Activated CD4-positive, alpha-beta T cell treated with anti-CD3 and anti-CD28 coated beads for 4 hours (primary cell): Measurements from ENCODE around the gene ZNF521.
"Not testable (repeated sequence)": the region's sequence is repeated elsewhere in the genome, so short reads cannot be mapped to it uniquely, and the experiment has no call there.

Experiments
- DNase-seq, 2 donors: peaks; one replicate each; pipeline ENCODE4 v3.0.0-alpha.2; 2020

ZNF521 gene

GRCh38 chr18:25287106-25287505 lies 64.9 kb downstream of the ZNF521 start:
- no peak for DNase-seq

GRCh38 chr18:25284861-25285550 lies 67.0 kb downstream of the ZNF521 start:
- no peak for DNase-seq

- DNase-seq: no peak
Measured at GRCh38 chr18:25284281-25284680, 67.7 kb downstream of the ZNF521 start.

GRCh38 chr18:25283781-25284180 lies 68.2 kb downstream of the ZNF521 start:
- DNase-seq: no peak

- no peak for DNase-seq
Measured at GRCh38 chr18:25282896-25283703, 68.9 kb downstream of the ZNF521 start.

- no peak for DNase-seq
Measured at GRCh38 chr18:25282282-25282681, 69.7 kb downstream of the ZNF521 start.

- no peak for DNase-seq
Measured at GRCh38 chr18:25281556-25281955, 70.4 kb downstream of the ZNF521 start.

GRCh38 chr18:25279961-25280360 lies 72.0 kb downstream of the ZNF521 start:
- no peak for DNase-seq

GRCh38 chr18:25279556-25279955 lies 72.4 kb downstream of the ZNF521 start:
- no peak for DNase-seq

GRCh38 chr18:25279133-25279532 lies 72.8 kb downstream of the ZNF521 start:
- DNase-seq: no peak

GRCh38 chr18:25278394-25278793 lies 73.6 kb downstream of the ZNF521 start:
- DNase-seq: no peak

GRCh38 chr18:25275412-25276001 lies 76.5 kb downstream of the ZNF521 start:
- no peak for DNase-seq

GRCh38 chr18:25274926-25275325 lies 77.0 kb downstream of the ZNF521 start:
- DNase-seq: no peak

GRCh38 chr18:25266931-25267527 lies 84.9 kb downstream of the ZNF521 start:
- not testable (repeated sequence) for DNase-seq

GRCh38 chr18:25262920-25263319 lies 89.0 kb downstream of the ZNF521 start:
- DNase-seq: no peak

GRCh38 chr18:25261768-25262167 lies 90.2 kb downstream of the ZNF521 start:
- no peak for DNase-seq

GRCh38 chr18:25256439-25256838 lies 95.5 kb downstream of the ZNF521 start:
- no peak for DNase-seq

GRCh38 chr18:25253779-25254178 lies 98.2 kb downstream of the ZNF521 start:
- DNase-seq: no peak

GRCh38 chr18:25253136-25253535 lies 98.8 kb downstream of the ZNF521 start:
- no peak for DNase-seq

- no peak for DNase-seq
Measured at GRCh38 chr18:25251068-25251467, 100.9 kb downstream of the ZNF521 start.

- no peak for DNase-seq
Measured at GRCh38 chr18:25250474-25250851, 101.5 kb downstream of the ZNF521 start.

- no peak for DNase-seq
Measured at GRCh38 chr18:25248755-25249154, 103.2 kb downstream of the ZNF521 start.

- DNase-seq: no peak
Measured at GRCh38 chr18:25247725-25248124, 104.2 kb downstream of the ZNF521 start.
